ENCODE data around the gene MTAP.

The MTAP gene

GRCh38 chr9:21758540-21758939 lies 43.9 kb upstream of the MTAP start:
- no peaks in the 10 kb centered on the region for H3K79me2 ChIP-seq (ENCODE audit: control insufficient read depth, low read length)
- H3K36me3 ChIP-seq (ENCODE audit: control insufficient read depth, low read length), result no peaks in the 10 kb centered on the region
- H3K4me2 ChIP-seq (ENCODE audit: low read length), result no peak overlapping the region
- TF ChIP-seq EZH2phosphoT487 (IDR thresholded peaks at IDR 0.05; ENCODE audit: borderline replicate concordance, low read length) (no peak), CTCF (IDR thresholded peaks at IDR 0.05; ENCODE audit: low read depth, low read length, poor library complexity, severe bottlenecking) (no peak)
- no peaks in the 10 kb centered on the region for H4K20me1 ChIP-seq (ENCODE audit: control insufficient read depth, insufficient read depth, low read depth, low read length)
- H3K4me1 ChIP-seq (ENCODE audit: control insufficient read depth, low read length), result no peaks in the 10 kb centered on the region
- H3K27me3 ChIP-seq (ENCODE audit: control insufficient read depth, low read length), result no peaks in the 10 kb centered on the region
- no peaks in the 10 kb centered on the region for H3K9me3 ChIP-seq (ENCODE audit: control insufficient read depth, insufficient read depth, low read length)
- no peak overlapping the region for H3K4me3 ChIP-seq (ENCODE audit: low read length)
- no peaks in the 10 kb centered on the region for H3K9me2 ChIP-seq (replicated peaks; ENCODE audit: control insufficient read depth, low read length)
- H3K27ac ChIP-seq (ENCODE audit: low read depth, low read length), result no peak overlapping the region
- no peaks in the 10 kb centered on the region for H3F3A ChIP-seq (ENCODE audit: control insufficient read depth, insufficient read depth)

- no peaks in the 10 kb centered on the region for H3K4me1 ChIP-seq (ENCODE audit: control insufficient read depth, low read length)
- no peak overlapping the region for H3K27ac ChIP-seq (ENCODE audit: low read depth, low read length)
- H3K27me3 ChIP-seq (ENCODE audit: control insufficient read depth, low read length), result no peaks in the 10 kb centered on the region
- no peaks in the 10 kb centered on the region for H3K9me2 ChIP-seq (replicated peaks; ENCODE audit: control insufficient read depth, low read length)
- H3K9me3 ChIP-seq (ENCODE audit: control insufficient read depth, insufficient read depth, low read length), result no peaks in the 10 kb centered on the region
- H4K20me1 ChIP-seq (ENCODE audit: control insufficient read depth, insufficient read depth, low read depth, low read length), result no peaks in the 10 kb centered on the region
- no peaks in the 10 kb centered on the region for H3F3A ChIP-seq (ENCODE audit: control insufficient read depth, insufficient read depth)
- TF ChIP-seq EZH2phosphoT487 (IDR thresholded peaks at IDR 0.05; ENCODE audit: borderline replicate concordance, low read length) (no peak), CTCF (IDR thresholded peaks at IDR 0.05; ENCODE audit: low read depth, low read length, poor library complexity, severe bottlenecking) (no peak)
- H3K4me2 ChIP-seq (ENCODE audit: low read length), result no peak overlapping the region
- H3K36me3 ChIP-seq (ENCODE audit: control insufficient read depth, low read length), result no peaks in the 10 kb centered on the region
- H3K4me3 ChIP-seq (ENCODE audit: low read length), result no peak overlapping the region
- no peaks in the 10 kb centered on the region for H3K79me2 ChIP-seq (ENCODE audit: control insufficient read depth, low read length)
These were observed 41.0 kb upstream of the MTAP start for GRCh38 chr9:21761309-21761901.

GRCh38 chr9:21762064-21762463 lies 40.4 kb upstream of the MTAP start:
- no peak overlapping the region for H3K4me2 ChIP-seq (ENCODE audit: low read length)
- no peaks in the 10 kb centered on the region for H3K79me2 ChIP-seq (ENCODE audit: control insufficient read depth, low read length)
- no peak overlapping the region for H3K27ac ChIP-seq (ENCODE audit: low read depth, low read length)
- H4K20me1 ChIP-seq (ENCODE audit: control insufficient read depth, insufficient read depth, low read depth, low read length), result no peaks in the 10 kb centered on the region
- no peak overlapping the region for H3K4me3 ChIP-seq (ENCODE audit: low read length)
- no peaks in the 10 kb centered on the region for H3K4me1 ChIP-seq (ENCODE audit: control insufficient read depth, low read length)
- H3K9me3 ChIP-seq (ENCODE audit: control insufficient read depth, insufficient read depth, low read length), result no peaks in the 10 kb centered on the region
- H3K9me2 ChIP-seq (replicated peaks; ENCODE audit: control insufficient read depth, low read length), result no peaks in the 10 kb centered on the region
- H3K27me3 ChIP-seq (ENCODE audit: control insufficient read depth, low read length), result no peaks in the 10 kb centered on the region
- H3K36me3 ChIP-seq (ENCODE audit: control insufficient read depth, low read length), result no peaks in the 10 kb centered on the region
- no peaks in the 10 kb centered on the region for H3F3A ChIP-seq (ENCODE audit: control insufficient read depth, insufficient read depth)
- TF ChIP-seq CTCF (IDR thresholded peaks at IDR 0.05; ENCODE audit: low read depth, low read length, poor library complexity, severe bottlenecking) (no peak), EZH2phosphoT487 (IDR thresholded peaks at IDR 0.05; ENCODE audit: borderline replicate concordance, low read length) (no peak)

All from DOHH2 (cell line).